H1 (cell line): Measurements from ENCODE around the gene PRR5L. TPM values are rescaled to one million over a fixed set of nuclear protein-coding genes. Genes with fewer than 3 reads are reported as not detected.

ENCODE experiments used
- CTCF ChIA-PET: fragments of 300-600 bp; sonication (Branson Sonifier 250); formaldehyde crosslinking; loops from one replicate; lab custom pipeline; 2021; ENCODE audit not compliant: partially characterized antibody; lab: Charles Lee
- POLR2A ChIA-PET: fragments of 300-600 bp; sonication (Branson Sonifier 250); formaldehyde crosslinking; loops from one replicate; lab custom pipeline; 2021; ENCODE audit warnings: inconsistent platforms; ENCODE audit not compliant: partially characterized antibody; lab: Charles Lee
- DNase-seq, 2 experiments: peaks; one replicate each; pipeline versions ENCODE4 v3.0.0 to v3.0.0-alpha.2; 2010 to 2022; ENCODE audit warnings: low spot score in 2 of 2, low read depth in 1 of 2, mixed read lengths in 1 of 2
- FAIRE-seq: peaks from 2 replicates; lab custom pipeline; 2011; peaks lifted over from hg19 to GRCh38; lab: Jason Lieb, UNC
- H2AFZ ChIP-seq: 2 replicates; pipeline ENCODE4 v1.8.1; 2012; ENCODE audit warnings: low read length, inconsistent platforms
- H2AK5ac ChIP-seq: 2 replicates; pipeline ENCODE4 v1.6.1; 2013; ENCODE audit warnings: low read depth, low read length
- H2BK120ac ChIP-seq: replicated peaks from 2 replicates; pipeline ENCODE3; 2013; ENCODE audit warnings: low read depth, low read length, inconsistent platforms
- H2BK12ac ChIP-seq: 2 replicates; pipeline ENCODE4 v1.6.1; 2013; ENCODE audit warnings: low read depth, low read length
- H2BK15ac ChIP-seq: 2 replicates; pipeline ENCODE4 v1.6.1; 2013; ENCODE audit warnings: low read length
- H2BK20ac ChIP-seq: 2 replicates; pipeline ENCODE4 v1.6.1; 2013; ENCODE audit warnings: low read length
- H2BK5ac ChIP-seq: 2 replicates; pipeline ENCODE4 v1.6.1; 2013; ENCODE audit warnings: low read depth, low read length
- H3K14ac ChIP-seq: 2 replicates; pipeline ENCODE4 v1.6.1; 2013; ENCODE audit warnings: inconsistent platforms; ENCODE audit not compliant: insufficient read length
- H3K18ac ChIP-seq: 2 replicates; pipeline ENCODE4 v1.6.1; 2013; ENCODE audit warnings: low read length; ENCODE audit errors: extremely low read depth
- H3K23ac ChIP-seq: 2 replicates; pipeline ENCODE4 v1.6.1; 2013; ENCODE audit warnings: inconsistent platforms; ENCODE audit not compliant: insufficient read length
- H3K23me2 ChIP-seq: 2 replicates; pipeline ENCODE4 v1.6.1; 2013; ENCODE audit warnings: low read depth, low read length
- H3K27ac ChIP-seq: 2 replicates; pipeline ENCODE4 v1.6.1; 2011; ENCODE audit warnings: low read depth, low read length, inconsistent platforms
- H3K27me3 ChIP-seq, 4 experiments: replicated peaks in 1 of 4; 1 replicate in 1 of 4; 2 replicates in 3 of 4; pipeline versions ENCODE4 v1.6.1 to v1.8.1; 2011 to 2013; ENCODE audit warnings: low read length in 3 of 4, mild to moderate bottlenecking in 3 of 4, inconsistent platforms in 2 of 4, mixed read lengths in 2 of 4, moderate library complexity in 1 of 4; ENCODE audit not compliant: control insufficient read depth in 3 of 4, insufficient read depth in 3 of 4; ENCODE audit errors: extremely low read depth in 1 of 4
- H3K36me3 ChIP-seq, 4 experiments: 2 replicates each; pipeline versions ENCODE4 v1.6.1 to v1.8.1; 2011 to 2013; ENCODE audit warnings: mild to moderate bottlenecking in 4 of 4, low read length in 3 of 4, moderate library complexity in 2 of 4, control low read depth in 1 of 4, inconsistent platforms in 1 of 4; ENCODE audit not compliant: insufficient read depth in 4 of 4, control insufficient read depth in 2 of 4
- H3K4ac ChIP-seq: replicated peaks from 2 replicates; pipeline ENCODE3; 2013; ENCODE audit warnings: low read length, low read depth, mixed read lengths, inconsistent platforms; ENCODE audit not compliant: insufficient read length
- H3K4me1 ChIP-seq, 4 experiments: replicated peaks in 1 of 4; 1 replicate in 1 of 4; 2 replicates in 3 of 4; pipeline versions ENCODE4 v1.6.1 to v1.8.1; 2011 to 2013; ENCODE audit warnings: low read length in 3 of 4, inconsistent platforms in 2 of 4, mixed read lengths in 1 of 4; ENCODE audit not compliant: insufficient read depth in 4 of 4, control insufficient read depth in 3 of 4
- H3K4me2 ChIP-seq, 2 experiments: 2 replicates each; pipeline versions ENCODE4 v1.6.1 to v1.8.1; 2011 to 2013; ENCODE audit warnings: low read depth in 2 of 2, low read length in 2 of 2, control low read depth in 1 of 2, inconsistent platforms in 1 of 2, mild to moderate bottlenecking in 1 of 2; ENCODE audit not compliant: insufficient read depth in 1 of 2
- H3K4me3 ChIP-seq, 4 experiments: fragments of 200-600, 300-600 bp in 1 of 4; sonication (generic), shearing (Covaris generic), sonication (Bioruptor Twin) in 1 of 4; 2 replicates each; pipeline versions ENCODE4 v1.5.1 to v1.8.1; 2011 to 2016; ENCODE audit warnings: low read length in 4 of 4, low read depth in 3 of 4, control low read depth in 2 of 4, inconsistent platforms in 2 of 4, mild to moderate bottlenecking in 2 of 4, mixed read lengths in 1 of 4, moderate library complexity in 1 of 4; ENCODE audit not compliant: insufficient read depth in 2 of 4; ENCODE audit errors: extremely low read depth in 1 of 4
- H3K56ac ChIP-seq: replicated peaks from 2 replicates; pipeline ENCODE3; 2013; ENCODE audit warnings: low read depth, mild to moderate bottlenecking, mixed read lengths, low read length, inconsistent platforms; ENCODE audit not compliant: insufficient read length
- H3K79me1 ChIP-seq: 2 replicates; pipeline ENCODE4 v1.6.1; 2013; ENCODE audit warnings: low read depth, low read length, control low read depth
- H3K79me2 ChIP-seq, 2 experiments: 2 replicates each; pipeline versions ENCODE4 v1.6.1 to v1.8.1; 2012 to 2013; ENCODE audit warnings: low read length in 2 of 2, mild to moderate bottlenecking in 2 of 2, inconsistent platforms in 1 of 2; ENCODE audit not compliant: insufficient read depth in 2 of 2, control insufficient read depth in 1 of 2
- H3K9ac ChIP-seq, 4 experiments: replicated peaks in 1 of 4; 1 replicate in 1 of 4; 2 replicates in 3 of 4; pipeline versions ENCODE4 v1.6.1 to v1.8.1; 2011 to 2013; ENCODE audit warnings: low read depth in 3 of 4, low read length in 3 of 4, control low read depth in 2 of 4, mild to moderate bottlenecking in 2 of 4, moderate library complexity in 2 of 4, inconsistent platforms in 1 of 4; ENCODE audit errors: extremely low read depth in 1 of 4
- H3K9me3 ChIP-seq, 2 experiments: 2 replicates each; pipeline versions ENCODE4 v1.6.1 to v1.8.1; 2012 to 2013; ENCODE audit warnings: mild to moderate bottlenecking in 2 of 2, moderate library complexity in 2 of 2, control low read depth in 1 of 2, inconsistent platforms in 1 of 2, low read depth in 1 of 2, low read length in 1 of 2, mixed read lengths in 1 of 2; ENCODE audit not compliant: insufficient read depth in 2 of 2
- H4K20me1 ChIP-seq, 2 experiments: replicated peaks in 1 of 2; 2 replicates each; pipeline versions ENCODE3 to v1.8.1; 2011 to 2013; ENCODE audit warnings: inconsistent platforms in 2 of 2, low read length in 2 of 2, mild to moderate bottlenecking in 1 of 2; ENCODE audit not compliant: insufficient read depth in 2 of 2, control insufficient read depth in 1 of 2
- H4K5ac ChIP-seq: 2 replicates; pipeline ENCODE4 v1.6.1; 2013; ENCODE audit warnings: low read length, low read depth, mixed read lengths, inconsistent platforms; ENCODE audit not compliant: insufficient read length
- H4K8ac ChIP-seq: 2 replicates; pipeline ENCODE4 v1.8.0; 2013; ENCODE audit warnings: mild to moderate bottlenecking, moderate library complexity, low read length, inconsistent platforms; ENCODE audit not compliant: insufficient read depth; ENCODE audit errors: extremely low read depth
- H4K91ac ChIP-seq: replicated peaks from 2 replicates; pipeline ENCODE3; 2013; ENCODE audit warnings: low read length, mixed read lengths, inconsistent platforms; ENCODE audit not compliant: insufficient read length
- BRCA1 ChIP-seq: IDR thresholded peaks from 2 replicates; pipeline ENCODE4 v1.6.1; 2012; ENCODE audit warnings: low read depth, low read length, improper control_type of control experiment
- CEBPB ChIP-seq: IDR thresholded peaks from 2 replicates; pipeline ENCODE4 v1.6.1; 2012; ENCODE audit warnings: low read depth, low read length
- CTBP2 ChIP-seq: IDR thresholded peaks from 2 replicates; pipeline ENCODE4 v1.7.0; 2011; ENCODE audit warnings: borderline replicate concordance, mild to moderate bottlenecking, moderate library complexity, mixed read lengths, low read length; ENCODE audit not compliant: insufficient read depth, insufficient read length
- HDAC2 ChIP-seq, 2 experiments: fragments of 300-600 bp in 1 of 2; sonication (generic) in 1 of 2; IDR thresholded peaks; 2 replicates each; pipeline ENCODE4 v1.6.1; 2011 to 2012; ENCODE audit warnings: low read depth in 2 of 2, low read length in 2 of 2, mild to moderate bottlenecking in 2 of 2, moderate library complexity in 2 of 2, borderline replicate concordance in 1 of 2, inconsistent platforms in 1 of 2
- NRF1 ChIP-seq: IDR thresholded peaks from 2 replicates; pipeline ENCODE4 v1.6.1; 2011; ENCODE audit warnings: mild to moderate bottlenecking, low read depth, low read length, improper control_type of control experiment
- PHF8 ChIP-seq: fragments of 200-600 bp; sonication (generic); conservative IDR thresholded peaks from 2 replicates; pipeline ENCODE4 v1.7.1; 2012; ENCODE audit warnings: low read depth, mild to moderate bottlenecking, inconsistent platforms, low read length, moderate library complexity
- RFX5 ChIP-seq: IDR thresholded peaks from 2 replicates; pipeline ENCODE4 v1.6.1; 2011; ENCODE audit warnings: low read depth, low read length, improper control_type of control experiment, borderline replicate concordance
- RNF2 ChIP-seq: fragments of 200-900, 300-1000 bp; sonication (generic); IDR thresholded peaks from 2 replicates; pipeline ENCODE4 v1.7.1; 2016; ENCODE audit warnings: borderline replicate concordance, low read depth, mild to moderate bottlenecking, antibody characterized with exemption, low read length; ENCODE audit not compliant: poor library complexity, severe bottlenecking; ENCODE audit errors: missing control alignments
- SAP30 ChIP-seq: fragments of 300-600 bp; sonication (generic); IDR thresholded peaks from 2 replicates; pipeline ENCODE4 v1.7.1; 2012; ENCODE audit warnings: low read length, moderate library complexity, mild to moderate bottlenecking, inconsistent platforms; ENCODE audit not compliant: insufficient read depth, insufficient replicate concordance
- SIRT6 ChIP-seq: IDR thresholded peaks from one replicate; pipeline ENCODE4 v1.7.1; 2012; ENCODE audit warnings: low read length, inconsistent platforms
- SP1 ChIP-seq: IDR thresholded peaks from 2 replicates; pipeline ENCODE4 v1.6.1; 2011; ENCODE audit warnings: low read depth, low read length
- TAF1 ChIP-seq: IDR thresholded peaks from 2 replicates; pipeline ENCODE4 v1.6.1; 2011; ENCODE audit warnings: mild to moderate bottlenecking, low read depth, low read length
- TAF7 ChIP-seq: optimal IDR thresholded peaks from 2 replicates; pipeline ENCODE3; 2011; ENCODE audit warnings: low read depth, mild to moderate bottlenecking, inconsistent platforms, low read length, moderate library complexity, borderline replicate concordance
- TEAD4 ChIP-seq: IDR thresholded peaks from 2 replicates; pipeline ENCODE4 v1.6.1; 2012; ENCODE audit warnings: low read depth, low read length, inconsistent platforms, mixed read lengths
- WGBS, 2 experiments: shearing (Covaris generic) in 1 of 2; methylation state at CpG; one replicate each; pipeline versions ENCODE4 v1.1.6 to v1.1.7; 2013 to 2015; ENCODE audit warnings: low lambda C conversion rate in 2 of 2, mixed read lengths in 2 of 2, inconsistent platforms in 1 of 2, low coverage in 1 of 2, missing lambda C conversion rate in 1 of 2; ENCODE audit not compliant: insufficient replicate concordance in 2 of 2, insufficient coverage in 1 of 2, insufficient read length in 1 of 2; ENCODE audit errors: extremely low coverage in 1 of 2, missing lambda C conversion rate in 1 of 2; 5-methylcytosine and 5-hydroxymethylcytosine counted together
- polyA plus RNA-seq, 7 experiments: library from polyadenylated mRNA; depleted of rRNA in 3 of 7; stranded (reverse) in 5 of 7; unstranded in 2 of 7; fragments of >200 nt in 5 of 7; fragments of 200-250 nt in 2 of 7; gene quantifications; 1 replicate in 5 of 7; 2 replicates in 1 of 7; 4 replicates in 1 of 7; pipeline versions ENCODE4 v1.2.1 to v1.2.3, GENCODE V29; 2011 to 2013; ENCODE audit warnings: missing spikeins in 2 of 7, mixed read lengths in 2 of 7
- total RNA-seq: library from RNA; stranded (reverse); fragmentation: NEBNext Ultra II Directional; extraction: Animal tissue kit (Norgen Biotek cat#: 25700); gene quantifications from 2 replicates; pipeline ENCODE4 v1.2.1, GENCODE V29; 2021

PRR5L gene
- total and polyA plus RNA-seq, 2 of the 8 experiments (the other 6 are each of a cell fraction or from before 2014, with no cell fraction given) = 6.6 to 10.1 TPM

DNA sequence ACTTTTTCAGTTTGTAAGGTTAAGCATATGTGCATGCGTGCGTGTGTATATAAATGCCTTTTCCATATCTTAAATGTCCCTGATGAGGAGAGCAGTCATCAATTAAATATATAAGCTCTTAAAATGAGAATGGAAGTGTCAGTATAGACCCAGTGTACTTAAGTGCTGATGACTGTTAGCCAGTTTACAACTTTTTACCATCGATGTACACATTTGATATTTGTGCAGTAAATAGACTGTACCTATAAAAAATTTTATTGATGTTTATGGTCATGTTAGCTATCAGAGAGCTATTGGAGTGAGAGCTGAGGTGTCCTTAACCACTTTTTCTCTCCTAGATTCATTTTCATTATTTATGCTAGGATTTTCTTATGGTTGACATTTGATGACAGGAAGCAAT lies 168.6 kb downstream of the PRR5L start:
- Histone ChIP-seq H2BK120ac (no peak overlapping the region), H3K4ac (no peak overlapping the region), H2BK12ac (no peak overlapping the region), H3K9me3 (no peaks in the 10 kb centered on the region), H2BK5ac (no peak overlapping the region), H3K23ac (no peak overlapping the region), H2AFZ (no peak overlapping the region), H3K23me2 (no peaks in the 10 kb centered on the region), H2BK20ac (no peak overlapping the region), H3K4me3 (no peak overlapping the region), H2AK5ac (no peak overlapping the region), H3K4me1 (peaks cover 1 to 7% (median 4%) of the 10 kb centered on the region in 4 experiments; a peak in 6 of 7 replicates), H3K27ac (no peak overlapping the region), H3K4me2 (no peak overlapping the region), H3K14ac (no peak overlapping the region), H3K27me3 (no peaks in the 10 kb centered on the region), H3K9ac (no peak overlapping the region), H3K18ac (no peak overlapping the region), H3K56ac (no peak overlapping the region), H2BK15ac (no peak overlapping the region), H3K79me2 (no peaks in the 10 kb centered on the region), H4K20me1 (no peaks in the 10 kb centered on the region), H3K79me1 (no peaks in the 10 kb centered on the region), H4K91ac (no peak overlapping the region), H3K36me3 (0 out of 8 replicates have a peak, but pooled peaks cover 0 to 2% (median 0%) of the 10 kb centered on the region in 4 experiments), H4K8ac (no peak overlapping the region), H4K5ac (no peak overlapping the region)
- no peak for FAIRE-seq
- WGBS, 2 experiments = 79% methylated on average over 3 of the region's 3 CpGs; no CpG with 5 or more reads in 1 of the 2 experiments
- POLR2A ChIA-PET = no interaction called here
- CTCF ChIA-PET = interaction anchor here (0.6 to 8.8 kb wide), 10 partner anchors 11 to 330 kb away, joined by 3 to 92 read pairs (median 4); no protein-coding TSS in a partner anchor
- no peak for DNase-seq
- no peak for TF ChIP-seq TEAD4
- TF ChIP-seq TAF7 = no peak
- no peak for TF ChIP-seq SAP30
- TF ChIP-seq SP1 = no peak
- no peak for TF ChIP-seq TAF1
- TF ChIP-seq RNF2 = no peak
- TF ChIP-seq NRF1 = no peak
- no peak for TF ChIP-seq BRCA1
- TF ChIP-seq PHF8 = no peak
- no peak for TF ChIP-seq CTBP2
- TF ChIP-seq CEBPB = no peak
- no peak for TF ChIP-seq SIRT6
- TF ChIP-seq RFX5 = no peak
- TF ChIP-seq HDAC2 (IDR thresholded peaks at IDR 0.05; ENCODE audit: borderline replicate concordance in 1 of 2, low read depth in 2 of 2, low read length in 2 of 2) = no peak
